Adrenal gland (tissue), 5 donors: ENCODE measurements around the gene CERK.

ENCODE experiments used
- CTCF ChIP-seq, 6 experiments: fragments of 450-650 bp in 4 of 6; fragments of 200-600 bp in 2 of 6; sonication (generic) in 1 of 6; IDR thresholded peaks; 1 replicate in 5 of 6; 2 replicates in 1 of 6; pipeline versions ENCODE4 v1.5.1 to v1.8.0; 2016 to 2021; ENCODE audit warnings: antibody characterized with exemption in 6 of 6, mild to moderate bottlenecking in 2 of 6, moderate library complexity in 1 of 6
- POLR2A ChIP-seq, 2 donors: fragments of 450-650 bp; IDR thresholded peaks; one replicate each; pipeline ENCODE4 v1.6.1; 2017; ENCODE audit warnings: antibody characterized with exemption in 2 of 2, mild to moderate bottlenecking in 2 of 2, moderate library complexity in 1 of 2
- donor health status: DM: no; HTN: no; CAD: no.

GRCh38 chr22:46663436-46664100, 74.5 kb downstream of the CERK start:
- TF ChIP-seq POLR2A (IDR thresholded peaks at IDR 0.05) (no peak), CTCF (IDR thresholded peaks at IDR 0.05) (no peak)
